Activated T-helper 1 cell treated with Interleukin-2 at 50 U/mL for 16 hours (primary cell): ENCODE results near the gene BAK1.
"Not testable (repeated sequence)": the region's sequence is repeated elsewhere in the genome, so short reads cannot be mapped to it uniquely, and the experiment has no call there.

Experiments
- DNase-seq: peaks from one replicate; pipeline ENCODE4 v3.0.0-alpha.2; 2020; ENCODE audit warnings: low read depth

The BAK1 gene

GRCh38 chr6:33551538-33551937 lies 28.5 kb downstream of the BAK1 start:
- no peak for DNase-seq

GRCh38 chr6:33549896-33550295 lies 30.2 kb downstream of the BAK1 start:
- DNase-seq, result no peak

GRCh38 chr6:33549196-33549595 lies 30.9 kb downstream of the BAK1 start:
- DNase-seq, result no peak

DNA sequence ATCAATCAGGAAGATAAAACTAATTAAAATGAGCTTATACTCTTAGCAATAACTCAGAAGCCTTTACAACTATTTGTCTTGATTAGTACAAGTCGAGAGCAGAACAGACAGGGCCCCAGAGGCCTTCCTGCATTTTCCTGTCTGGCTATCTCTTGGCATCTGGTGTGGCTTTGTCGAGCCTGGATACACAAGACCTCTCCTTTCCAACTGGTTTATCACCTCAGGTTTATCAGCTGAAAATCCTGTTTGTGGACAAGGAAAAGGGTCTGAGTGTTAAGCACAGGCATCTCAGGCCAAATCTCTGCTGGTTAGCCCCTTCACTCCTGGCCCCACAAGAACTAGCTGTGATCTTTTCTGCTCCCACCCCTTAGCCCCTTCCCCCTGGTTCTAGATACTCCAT lies 32.6 kb downstream of the BAK1 start:
- DNase-seq, result no peak

DNA sequence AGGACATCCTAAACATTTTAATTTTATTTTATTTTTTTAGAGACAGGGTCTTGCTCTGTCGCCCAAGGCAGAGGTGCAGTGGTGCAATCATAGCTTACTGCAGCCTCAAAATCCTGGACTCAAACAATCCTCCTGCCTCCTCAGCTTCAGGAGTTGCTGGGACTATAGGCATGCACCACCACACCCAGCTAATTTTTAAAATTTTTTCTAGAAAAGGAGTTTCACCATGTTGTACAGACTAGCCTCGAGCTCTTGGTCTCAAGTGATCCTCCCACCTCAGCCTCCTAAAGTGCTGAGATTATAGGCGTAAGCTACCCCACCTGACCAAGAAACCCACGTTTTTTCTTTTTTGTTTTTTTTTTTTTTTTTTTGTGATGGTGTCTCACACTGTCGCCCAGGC lies 33.3 kb downstream of the BAK1 start:
- DNase-seq, result no peak

GRCh38 chr6:33545292-33545691 lies 34.8 kb downstream of the BAK1 start:
- DNase-seq, result not testable (repeated sequence)

DNA sequence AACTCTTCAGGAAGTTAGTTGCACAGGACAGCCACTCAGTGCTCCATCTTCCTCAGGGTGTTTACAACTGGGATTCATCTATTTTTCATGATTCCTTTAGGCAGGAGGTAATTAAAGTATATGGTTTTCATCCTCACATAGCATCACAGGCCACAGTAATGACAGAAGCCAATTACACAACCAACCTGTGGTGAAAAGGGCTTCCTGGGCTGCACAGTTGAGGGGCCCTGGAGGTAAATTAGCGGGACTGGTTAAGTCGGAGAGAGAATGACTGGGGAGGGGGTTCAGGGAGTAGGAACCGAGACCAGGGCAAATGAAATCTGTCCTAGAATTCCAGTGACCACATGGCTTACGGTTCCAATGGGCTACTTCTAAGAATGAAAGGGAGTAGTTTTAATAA lies 37.0 kb downstream of the BAK1 start:
- no peak for DNase-seq

- DNase-seq, result no peak
These were observed 39.3 kb downstream of the BAK1 start for GRCh38 chr6:33540768-33541167.

GRCh38 chr6:33534702-33535101 lies 45.4 kb downstream of the BAK1 start:
- DNase-seq, result no peak

DNA sequence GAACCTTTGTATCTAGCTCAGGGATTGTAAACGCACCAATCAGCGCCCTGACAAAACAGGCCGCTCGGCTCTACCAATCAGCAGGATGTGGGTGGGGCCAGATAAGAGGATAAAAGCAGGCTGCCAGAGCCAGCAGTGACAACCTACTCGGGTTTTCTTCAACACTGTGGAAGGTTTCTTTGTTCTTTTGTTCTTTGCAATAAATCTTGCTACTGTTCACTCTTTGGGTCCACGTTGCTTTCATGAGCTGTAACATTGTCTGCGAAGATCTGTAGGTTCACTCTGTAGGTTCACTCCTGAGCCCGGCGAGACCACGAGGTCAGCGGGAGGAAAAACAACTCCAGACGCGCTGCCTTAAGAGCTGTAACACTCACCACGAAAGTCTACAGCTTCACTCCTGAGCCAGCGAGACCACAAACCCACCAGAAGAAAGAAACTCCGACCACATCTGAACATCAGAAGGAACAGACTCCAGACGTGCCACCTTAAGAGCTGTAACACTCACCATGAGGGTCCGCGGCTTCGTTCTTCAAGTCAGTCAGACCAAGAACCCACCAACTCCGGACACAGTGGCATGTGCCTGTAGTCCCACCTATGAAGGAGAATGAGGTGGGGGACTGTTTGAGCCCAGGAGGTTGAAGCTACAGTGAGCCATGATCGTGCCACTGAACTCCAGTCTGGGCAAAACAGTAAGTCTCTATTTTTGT lies 46.8 kb downstream of the BAK1 start:
- DNase-seq, result peak; percentile 15

- not testable (repeated sequence) for DNase-seq
These were observed 47.6 kb downstream of the BAK1 start for GRCh38 chr6:33532431-33532830.

DNA sequence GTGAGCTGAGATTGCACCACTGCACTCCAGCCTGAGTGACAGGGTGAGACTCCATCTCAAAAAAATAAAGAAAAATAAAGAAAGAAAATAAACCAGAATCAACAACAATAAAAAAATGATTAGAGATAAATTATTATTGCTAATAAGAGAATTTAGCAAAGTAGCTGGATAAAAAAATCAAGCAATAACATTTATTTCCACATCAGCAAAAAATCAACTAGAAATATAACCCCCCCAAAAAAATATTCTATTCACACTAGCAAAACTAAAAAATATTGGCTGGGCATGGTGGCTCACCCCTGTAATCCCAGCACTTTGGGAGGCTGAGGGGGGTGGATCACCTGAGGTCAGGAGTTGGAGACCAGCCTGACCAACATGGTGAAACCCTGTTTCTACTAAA lies 49.5 kb downstream of the BAK1 start:
- not testable (repeated sequence) for DNase-seq
